ENCODE results near the gene DEK.
A peak's percentile ranks its signal among the peaks of the same experiment; 100 is the strongest.
"Not testable (repeated sequence)": the region's sequence is repeated elsewhere in the genome, so short reads cannot be mapped to it uniquely, and the experiment has no call there.

DEK gene

DNA sequence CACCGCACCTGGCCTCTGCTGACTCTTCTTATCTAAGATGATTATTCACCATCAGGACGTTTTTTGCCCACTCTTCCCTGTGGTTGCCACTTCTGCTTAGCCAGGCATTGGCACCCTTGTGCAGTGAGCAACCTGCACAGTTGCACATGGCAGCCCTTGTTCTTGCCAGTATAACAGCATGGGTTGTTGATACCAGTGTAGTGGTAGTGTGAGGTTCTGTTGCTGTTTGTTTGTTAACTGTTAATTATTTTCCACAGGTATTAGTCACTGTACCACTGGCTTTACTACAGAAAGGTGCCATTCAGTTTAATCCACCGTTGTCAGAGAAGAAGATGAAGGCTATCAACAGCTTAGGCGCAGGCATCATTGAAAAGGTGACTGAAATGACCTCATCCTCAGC, 52.1 kb downstream of the DEK start:
- Histone ChIP-seq H3K4me1 (ENCODE audit: control insufficient read depth, insufficient read depth, low read length) (no peaks in the 10 kb centered on the region), H3K36me3 (ENCODE audit: control insufficient read depth, insufficient read depth, low read length, severe bottlenecking) (peaks cover 7% of the 10 kb centered on the region), H3K9ac (ENCODE audit: low read length) (no peak overlapping the region), H3K27me3 (replicated peaks; ENCODE audit: control insufficient read depth, insufficient read depth, low read length) (no peaks in the 10 kb centered on the region), H3K9me3 (ENCODE audit: control insufficient read depth, low read length) (no peaks in the 10 kb centered on the region), H3K4me3 (ENCODE audit: low read length) (no peak overlapping the region)
- no peak for DNase-seq (ENCODE audit: low read depth)

DNA sequence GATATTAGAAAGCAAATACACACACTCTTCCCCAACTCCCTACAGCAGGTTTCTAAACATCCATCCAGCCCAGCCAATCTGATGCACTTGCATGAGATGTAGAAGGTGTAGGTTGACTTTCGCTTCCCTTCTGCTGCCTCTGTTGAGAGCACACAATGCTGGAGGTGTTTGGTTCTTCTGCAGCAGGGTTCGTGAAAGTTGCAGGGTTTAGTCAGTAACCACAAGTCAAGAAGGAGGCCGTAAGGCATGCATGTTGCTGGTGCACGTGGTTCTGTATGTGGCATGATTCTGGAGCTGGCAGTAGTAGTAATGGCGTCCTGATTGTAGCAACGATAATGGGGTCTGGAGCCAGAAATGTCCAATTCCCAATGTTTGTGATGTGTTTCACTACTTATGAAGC, 53.0 kb downstream of the DEK start:
- no peak for DNase-seq (ENCODE audit: low read depth)
- H3K36me3 ChIP-seq (ENCODE audit: control insufficient read depth, insufficient read depth, low read length, severe bottlenecking) = peaks cover 7% of the 10 kb centered on the region
- H3K27me3 ChIP-seq (replicated peaks; ENCODE audit: control insufficient read depth, insufficient read depth, low read length) = no peaks in the 10 kb centered on the region
- no peaks in the 10 kb centered on the region for H3K9me3 ChIP-seq (ENCODE audit: control insufficient read depth, low read length)
- no peak overlapping the region for H3K9ac ChIP-seq (ENCODE audit: low read length)
- H3K4me1 ChIP-seq (ENCODE audit: control insufficient read depth, insufficient read depth, low read length) = no peaks in the 10 kb centered on the region
- H3K4me3 ChIP-seq (ENCODE audit: low read length) = no peak overlapping the region

DNA sequence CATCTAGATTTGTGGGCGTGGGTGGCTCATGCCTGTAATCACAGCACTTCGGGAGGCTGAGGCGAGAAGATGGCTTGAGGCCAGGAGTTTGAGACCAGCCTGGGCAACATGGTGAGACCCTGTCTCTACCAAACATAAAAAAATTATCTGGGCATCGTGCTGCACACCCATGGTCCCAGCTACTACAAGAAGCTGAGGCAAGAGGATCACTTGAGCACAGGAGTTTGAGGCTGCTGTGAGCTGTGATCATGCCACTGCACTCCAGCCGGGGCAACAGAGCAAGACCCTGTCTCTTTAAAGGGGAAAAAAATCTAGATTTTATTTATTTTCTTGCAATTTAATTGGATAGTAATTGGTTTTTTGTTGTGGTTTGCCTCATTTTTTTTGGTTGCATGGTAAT, 53.6 kb downstream of the DEK start:
- Histone ChIP-seq H3K9me3 (ENCODE audit: control insufficient read depth, low read length) (no peaks in the 10 kb centered on the region), H3K27me3 (replicated peaks; ENCODE audit: control insufficient read depth, insufficient read depth, low read length) (no peaks in the 10 kb centered on the region), H3K4me1 (ENCODE audit: control insufficient read depth, insufficient read depth, low read length) (no peaks in the 10 kb centered on the region), H3K4me3 (ENCODE audit: low read length) (no peak overlapping the region), H3K9ac (ENCODE audit: low read length) (no peak overlapping the region), H3K36me3 (ENCODE audit: control insufficient read depth, insufficient read depth, low read length, severe bottlenecking) (peaks cover 7% of the 10 kb centered on the region)
- no peak for DNase-seq (ENCODE audit: low read depth)

DNA sequence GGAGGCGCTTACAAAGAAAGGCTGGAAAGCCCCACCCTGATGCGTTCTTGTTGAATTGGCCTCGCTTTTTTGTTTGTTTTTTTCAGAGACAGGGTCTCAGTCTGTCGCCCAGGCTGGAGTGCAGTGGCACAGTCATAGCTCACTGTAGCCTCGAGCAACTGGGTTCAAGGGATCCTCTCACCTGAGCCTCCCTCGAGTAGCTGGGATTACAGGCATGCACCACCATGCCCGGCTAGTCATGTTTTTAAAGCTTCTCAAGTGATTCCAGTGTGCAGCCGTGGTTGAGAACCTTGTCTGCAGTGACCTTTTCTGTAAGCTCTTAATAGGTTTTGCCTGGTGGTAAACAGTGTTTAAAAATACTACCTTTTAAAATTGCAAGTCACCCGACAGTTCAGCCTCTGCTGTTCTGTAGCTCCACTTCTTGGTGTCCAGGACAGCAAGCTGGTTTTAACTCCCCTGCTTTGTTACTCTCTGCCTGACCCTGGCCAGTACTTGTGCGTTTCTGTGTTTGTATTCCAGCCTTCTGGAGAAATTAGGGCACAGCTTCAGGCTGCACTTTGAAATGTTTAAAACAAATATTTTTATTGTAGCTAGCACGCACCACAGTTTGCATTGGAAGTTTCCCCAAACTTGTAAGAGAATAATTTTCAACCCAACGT, 54.7 kb downstream of the DEK start:
- no peaks in the 10 kb centered on the region for H3K27me3 ChIP-seq (replicated peaks; ENCODE audit: control insufficient read depth, insufficient read depth, low read length)
- H3K36me3 ChIP-seq (ENCODE audit: control insufficient read depth, insufficient read depth, low read length, severe bottlenecking) = peaks cover 7% of the 10 kb centered on the region
- no peak for DNase-seq (ENCODE audit: low read depth)
- no peak overlapping the region for H3K9ac ChIP-seq (ENCODE audit: low read length)
- H3K4me3 ChIP-seq (ENCODE audit: low read length) = no peak overlapping the region
- H3K9me3 ChIP-seq (ENCODE audit: control insufficient read depth, low read length) = no peaks in the 10 kb centered on the region
- no peaks in the 10 kb centered on the region for H3K4me1 ChIP-seq (ENCODE audit: control insufficient read depth, insufficient read depth, low read length)

DNA sequence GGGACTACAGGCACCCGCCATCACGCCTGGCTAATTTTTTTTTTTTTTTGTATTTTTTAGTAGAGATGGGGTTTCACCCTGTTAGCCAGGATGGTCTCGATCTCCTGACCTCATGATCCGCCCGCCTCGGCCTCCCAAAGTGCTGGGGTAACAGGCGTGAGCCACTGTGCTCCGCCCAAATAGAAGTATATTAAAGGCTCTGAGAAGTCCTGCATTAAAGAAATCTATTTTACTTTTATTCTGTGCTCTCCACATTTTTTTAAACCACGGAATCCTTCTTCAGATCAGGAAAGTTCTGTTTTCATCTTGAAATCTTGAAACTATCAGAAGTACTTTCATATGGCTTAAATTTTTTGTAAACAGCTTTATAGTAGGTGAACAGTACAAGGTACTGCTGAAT, 55.6 kb downstream of the DEK start:
- not testable (repeated sequence) for H3K9ac ChIP-seq (ENCODE audit: low read length); DNase-seq (ENCODE audit: low read depth); H3K36me3 ChIP-seq (ENCODE audit: control insufficient read depth, insufficient read depth, low read length, severe bottlenecking); H3K9me3 ChIP-seq (ENCODE audit: control insufficient read depth, low read length); H3K4me3 ChIP-seq (ENCODE audit: low read length); H3K4me1 ChIP-seq (ENCODE audit: control insufficient read depth, insufficient read depth, low read length); H3K27me3 ChIP-seq (replicated peaks; ENCODE audit: control insufficient read depth, insufficient read depth, low read length)

DNA sequence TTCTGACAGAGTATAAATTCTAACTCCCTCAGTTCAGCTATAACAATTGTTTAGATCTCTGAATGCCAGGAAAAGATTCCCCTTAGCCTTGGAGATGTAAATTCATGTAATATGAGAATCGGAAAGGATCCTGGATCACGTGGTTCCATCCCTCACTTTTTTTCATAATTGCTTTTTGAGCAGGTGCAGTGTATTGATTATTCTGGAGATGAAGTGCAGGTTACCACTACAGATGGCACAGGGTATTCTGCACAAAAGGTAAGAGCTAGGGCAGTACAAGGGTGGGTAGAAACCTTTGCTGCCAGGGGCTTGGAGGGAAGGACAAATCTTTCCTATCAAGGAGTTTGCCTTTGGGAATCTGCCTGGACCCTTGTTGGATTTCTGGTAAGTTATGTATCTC, 56.4 kb downstream of the DEK start:
- Histone ChIP-seq H3K9ac (ENCODE audit: low read length) (no peak overlapping the region), H3K36me3 (ENCODE audit: control insufficient read depth, insufficient read depth, low read length, severe bottlenecking) (peaks cover 11% of the 10 kb centered on the region), H3K27me3 (replicated peaks; ENCODE audit: control insufficient read depth, insufficient read depth, low read length) (no peaks in the 10 kb centered on the region), H3K4me1 (ENCODE audit: control insufficient read depth, insufficient read depth, low read length) (no peaks in the 10 kb centered on the region), H3K9me3 (ENCODE audit: control insufficient read depth, low read length) (no peaks in the 10 kb centered on the region), H3K4me3 (ENCODE audit: low read length) (no peak overlapping the region)
- DNase-seq (ENCODE audit: low read depth) = no peak

DNA sequence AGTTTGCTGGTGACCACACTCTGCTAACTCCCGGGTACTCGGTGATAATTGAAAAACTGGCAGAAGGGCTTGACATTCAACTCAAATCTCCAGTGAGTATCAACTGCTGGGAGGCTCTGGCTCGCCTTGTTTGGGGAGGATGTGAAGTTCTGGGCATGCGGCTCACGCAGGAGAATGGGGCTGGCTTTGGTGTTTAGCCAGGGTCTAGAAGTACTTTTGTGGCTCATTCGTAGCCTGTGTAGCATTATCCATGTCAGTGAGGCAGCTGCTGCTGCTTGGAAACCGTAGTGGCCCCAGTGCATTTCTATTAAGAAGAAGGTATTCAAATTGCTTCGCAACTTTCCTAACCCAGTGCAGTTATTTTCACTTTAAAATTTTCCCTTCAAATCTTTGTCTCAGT, 56.9 kb downstream of the DEK start:
- H3K4me1 ChIP-seq (ENCODE audit: control insufficient read depth, insufficient read depth, low read length) = no peaks in the 10 kb centered on the region
- H3K36me3 ChIP-seq (ENCODE audit: control insufficient read depth, insufficient read depth, low read length, severe bottlenecking) = peaks cover 7% of the 10 kb centered on the region
- H3K4me3 ChIP-seq (ENCODE audit: low read length) = no peak overlapping the region
- no peak overlapping the region for H3K9ac ChIP-seq (ENCODE audit: low read length)
- DNase-seq (ENCODE audit: low read depth) = no peak
- no peaks in the 10 kb centered on the region for H3K9me3 ChIP-seq (ENCODE audit: control insufficient read depth, low read length)
- no peaks in the 10 kb centered on the region for H3K27me3 ChIP-seq (replicated peaks; ENCODE audit: control insufficient read depth, insufficient read depth, low read length)

DNA sequence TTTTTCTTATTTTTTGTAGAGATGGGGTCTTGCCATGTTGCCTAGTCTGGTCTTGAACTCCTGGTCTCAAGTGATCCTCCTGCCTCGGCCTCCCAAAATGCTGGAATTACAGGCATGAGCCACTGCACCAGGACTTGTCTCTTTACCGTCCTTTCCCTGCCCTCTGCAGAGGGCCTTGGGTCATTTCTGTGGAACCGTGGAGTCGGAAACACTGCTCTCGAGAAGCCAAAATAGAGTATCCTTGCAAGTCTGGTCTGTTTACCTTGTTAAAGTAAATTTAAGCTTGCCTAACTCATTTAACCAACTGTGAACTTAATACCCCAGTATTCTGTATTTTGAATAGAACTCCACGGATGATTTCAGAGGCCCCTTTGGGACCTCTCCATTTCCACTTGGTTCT, 57.7 kb downstream of the DEK start:
- H3K27me3 ChIP-seq (replicated peaks; ENCODE audit: control insufficient read depth, insufficient read depth, low read length) = no peaks in the 10 kb centered on the region
- no peaks in the 10 kb centered on the region for H3K9me3 ChIP-seq (ENCODE audit: control insufficient read depth, low read length)
- no peaks in the 10 kb centered on the region for H3K4me1 ChIP-seq (ENCODE audit: control insufficient read depth, insufficient read depth, low read length)
- H3K9ac ChIP-seq (ENCODE audit: low read length) = no peak overlapping the region
- DNase-seq (ENCODE audit: low read depth) = no peak
- peaks cover 7% of the 10 kb centered on the region for H3K36me3 ChIP-seq (ENCODE audit: control insufficient read depth, insufficient read depth, low read length, severe bottlenecking)
- H3K4me3 ChIP-seq (ENCODE audit: low read length) = no peak overlapping the region

DNA sequence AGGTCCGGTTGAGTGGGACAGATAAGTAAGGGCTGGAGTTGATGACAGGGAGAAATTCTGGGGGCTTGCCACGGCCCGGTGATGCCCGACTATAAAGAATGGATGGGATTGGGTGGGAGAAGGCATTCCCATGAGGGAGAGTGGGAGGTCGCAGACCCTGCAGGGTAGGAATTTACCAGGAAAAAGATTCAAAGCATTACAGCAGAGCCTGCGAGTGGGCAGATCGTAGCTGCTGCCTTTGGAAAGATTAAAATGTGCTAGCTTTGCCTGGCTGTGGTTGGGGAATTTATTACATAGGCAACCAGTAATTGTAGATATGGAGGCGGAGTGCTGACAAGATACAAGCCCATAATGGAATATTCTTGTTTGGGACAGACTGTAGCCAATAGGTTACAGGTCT, 59.6 kb downstream of the DEK start:
- no peaks in the 10 kb centered on the region for H3K9me3 ChIP-seq (ENCODE audit: control insufficient read depth, low read length)
- H3K4me3 ChIP-seq (ENCODE audit: low read length) = no peak overlapping the region
- H3K4me1 ChIP-seq (ENCODE audit: control insufficient read depth, insufficient read depth, low read length) = no peaks in the 10 kb centered on the region
- H3K27me3 ChIP-seq (replicated peaks; ENCODE audit: control insufficient read depth, insufficient read depth, low read length) = no peaks in the 10 kb centered on the region
- peaks cover 9% of the 10 kb centered on the region for H3K36me3 ChIP-seq (ENCODE audit: control insufficient read depth, insufficient read depth, low read length, severe bottlenecking)
- no peak overlapping the region for H3K9ac ChIP-seq (ENCODE audit: low read length)
- DNase-seq (ENCODE audit: low read depth) = no peak

DNA sequence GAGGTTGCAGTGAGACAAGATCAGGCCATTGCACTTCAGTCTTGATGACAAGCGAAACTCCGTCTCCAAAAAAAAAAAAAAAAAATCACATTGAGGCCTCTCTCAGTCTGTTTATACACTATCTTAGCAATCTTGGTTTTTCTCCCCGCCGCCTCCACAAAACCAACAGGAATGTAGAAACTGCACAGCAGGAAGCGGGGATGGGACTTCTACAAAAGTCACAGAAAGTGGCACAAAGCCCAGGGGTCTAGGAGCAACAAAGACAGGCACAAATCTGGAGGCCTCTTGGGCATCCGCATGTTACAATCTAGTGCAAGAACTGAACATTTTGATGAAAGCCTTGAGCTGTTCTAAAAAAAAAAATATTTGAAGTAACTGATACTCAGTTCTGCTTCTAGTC, 60.5 kb downstream of the DEK start:
- Histone ChIP-seq H3K36me3 (ENCODE audit: control insufficient read depth, insufficient read depth, low read length, severe bottlenecking) (peaks cover 9% of the 10 kb centered on the region), H3K9ac (ENCODE audit: low read length) (no peak overlapping the region), H3K4me3 (ENCODE audit: low read length) (no peak overlapping the region), H3K27me3 (replicated peaks; ENCODE audit: control insufficient read depth, insufficient read depth, low read length) (no peaks in the 10 kb centered on the region), H3K4me1 (ENCODE audit: control insufficient read depth, insufficient read depth, low read length) (no peaks in the 10 kb centered on the region), H3K9me3 (ENCODE audit: control insufficient read depth, low read length) (no peaks in the 10 kb centered on the region)
- peak; percentile 5 for DNase-seq (ENCODE audit: low read depth)

DNA sequence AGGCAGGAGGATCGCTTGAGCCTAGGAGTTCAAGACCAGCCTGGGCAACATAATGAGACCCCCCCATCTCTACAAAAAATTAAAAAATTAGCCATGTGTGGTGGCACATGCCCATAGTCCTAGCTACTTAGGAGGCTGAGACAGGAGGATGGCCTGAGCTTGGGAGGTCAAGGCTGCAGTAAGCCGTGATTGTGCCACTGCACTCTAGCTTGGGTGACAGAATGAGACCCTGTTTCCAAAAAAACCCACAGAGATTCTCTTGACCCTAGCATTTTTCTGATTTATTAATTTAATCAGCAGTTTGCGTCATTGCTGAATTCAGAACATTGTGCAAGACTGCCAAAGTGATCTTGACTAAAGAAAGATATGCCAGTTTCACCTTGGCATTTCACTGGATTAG, 72.3 kb downstream of the DEK start:
- no peaks in the 10 kb centered on the region for H3K9me3 ChIP-seq (ENCODE audit: control insufficient read depth, low read length)
- H3K9ac ChIP-seq (ENCODE audit: low read length) = no peak overlapping the region
- DNase-seq (ENCODE audit: low read depth) = no peak
- H3K4me1 ChIP-seq (ENCODE audit: control insufficient read depth, insufficient read depth, low read length) = no peaks in the 10 kb centered on the region
- H3K36me3 ChIP-seq (ENCODE audit: control insufficient read depth, insufficient read depth, low read length, severe bottlenecking) = peaks cover 9% of the 10 kb centered on the region
- H3K27me3 ChIP-seq (replicated peaks; ENCODE audit: control insufficient read depth, insufficient read depth, low read length) = no peaks in the 10 kb centered on the region
- no peak overlapping the region for H3K4me3 ChIP-seq (ENCODE audit: low read length)

DNA sequence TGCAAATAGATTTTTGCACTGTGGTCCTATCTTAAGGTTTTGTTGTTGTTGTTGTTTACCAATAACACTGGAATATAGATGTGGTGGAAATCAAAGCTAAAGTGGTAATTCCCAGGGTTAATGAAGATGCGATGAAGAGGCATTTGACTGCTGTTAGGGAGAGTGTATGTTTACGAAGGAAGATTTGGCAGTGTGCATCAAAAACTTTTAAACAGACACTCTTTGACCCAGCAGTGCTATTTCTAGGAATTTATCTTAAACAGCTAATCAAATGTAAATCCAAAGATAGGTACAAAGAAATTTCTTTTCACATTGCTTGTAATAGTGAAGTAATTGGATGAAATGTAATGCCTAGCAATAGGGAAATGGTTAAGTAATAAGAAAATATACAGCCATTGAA, 75.1 kb downstream of the DEK start:
- Histone ChIP-seq H3K9me3 (ENCODE audit: control insufficient read depth, low read length) (no peaks in the 10 kb centered on the region), H3K9ac (ENCODE audit: low read length) (no peak overlapping the region), H3K36me3 (ENCODE audit: control insufficient read depth, insufficient read depth, low read length, severe bottlenecking) (peaks cover 9% of the 10 kb centered on the region), H3K4me1 (ENCODE audit: control insufficient read depth, insufficient read depth, low read length) (peaks cover 9% of the 10 kb centered on the region), H3K4me3 (ENCODE audit: low read length) (no peak overlapping the region), H3K27me3 (replicated peaks; ENCODE audit: control insufficient read depth, insufficient read depth, low read length) (no peaks in the 10 kb centered on the region)
- DNase-seq (ENCODE audit: low read depth) = no peak

Measured in adipocyte (in vitro differentiated cells).